ENCODE measurements around the gene LCOR.

The LCOR gene

DNA sequence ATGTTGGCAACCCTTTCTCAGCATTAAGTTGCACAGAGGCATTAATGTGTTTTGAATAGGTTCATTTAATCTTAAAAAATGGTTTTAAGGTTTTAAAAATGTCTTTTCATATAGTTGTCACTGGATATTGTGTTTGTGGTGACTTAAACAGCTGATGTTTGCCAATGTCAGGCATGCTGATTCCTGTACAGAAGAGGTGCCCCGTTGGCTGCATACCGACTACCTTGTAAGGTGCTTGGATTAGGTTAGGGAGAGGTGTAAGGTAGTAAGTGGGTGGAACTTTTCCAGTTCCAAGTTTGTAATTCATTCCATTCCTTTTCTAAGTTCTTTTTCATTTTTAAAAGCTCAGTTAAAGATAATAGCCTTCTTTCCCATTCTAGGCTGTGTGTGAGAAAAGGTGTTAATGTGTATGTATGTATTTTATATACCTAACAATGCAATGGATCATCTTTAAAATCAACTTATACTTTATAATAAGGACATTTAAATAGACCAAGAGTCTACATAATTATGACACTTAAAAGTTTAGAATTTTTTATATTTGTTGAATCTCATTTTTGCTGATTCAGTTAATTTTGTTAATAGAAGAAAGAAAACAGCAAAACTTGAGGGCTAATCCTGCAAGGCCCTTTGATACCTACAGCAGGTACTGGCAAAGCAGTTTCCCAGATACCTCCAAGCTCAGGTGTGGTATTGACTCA, 155.2 kb downstream of the LCOR start:
- DNase-seq (ENCODE audit: low spot score): no peak

DNA sequence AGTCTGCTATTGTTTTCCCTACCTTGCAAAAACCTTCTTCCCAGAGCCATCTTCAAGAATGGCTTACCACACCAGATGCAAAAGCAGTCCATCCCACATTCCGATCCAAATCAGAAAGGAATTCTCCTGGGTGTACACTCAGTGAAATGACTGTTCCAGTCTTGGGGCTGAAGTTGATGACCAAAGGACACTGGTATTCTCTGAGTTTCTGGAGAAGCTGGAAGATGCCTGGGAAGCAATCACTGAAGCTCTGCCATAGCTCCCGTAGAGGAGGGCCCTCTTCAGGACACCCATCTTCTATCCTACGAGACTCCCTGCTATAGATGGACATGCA, 155.7 kb downstream of the LCOR start:
- DNase-seq (ENCODE audit: low spot score): no peak

DNA sequence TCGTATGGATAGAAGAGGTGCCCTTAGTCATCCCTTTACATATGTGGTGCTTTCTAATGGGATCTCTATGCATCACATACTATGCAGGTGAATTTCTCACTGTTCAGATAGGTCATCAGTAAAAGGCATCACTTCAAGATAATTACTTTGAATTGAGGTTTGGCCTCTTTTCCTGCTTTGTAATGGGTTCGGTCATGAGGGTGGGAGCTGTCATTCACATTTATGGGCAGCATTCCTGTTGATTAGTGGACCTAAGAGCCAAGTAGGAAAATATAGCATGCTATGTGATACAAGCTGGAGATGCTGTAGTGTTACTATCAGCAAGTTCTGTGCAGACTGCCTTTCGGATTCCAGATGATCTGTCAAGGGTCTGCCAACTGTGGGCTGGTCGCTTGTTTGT, 156.3 kb downstream of the LCOR start:
- no peak for DNase-seq (ENCODE audit: low spot score)

DNA sequence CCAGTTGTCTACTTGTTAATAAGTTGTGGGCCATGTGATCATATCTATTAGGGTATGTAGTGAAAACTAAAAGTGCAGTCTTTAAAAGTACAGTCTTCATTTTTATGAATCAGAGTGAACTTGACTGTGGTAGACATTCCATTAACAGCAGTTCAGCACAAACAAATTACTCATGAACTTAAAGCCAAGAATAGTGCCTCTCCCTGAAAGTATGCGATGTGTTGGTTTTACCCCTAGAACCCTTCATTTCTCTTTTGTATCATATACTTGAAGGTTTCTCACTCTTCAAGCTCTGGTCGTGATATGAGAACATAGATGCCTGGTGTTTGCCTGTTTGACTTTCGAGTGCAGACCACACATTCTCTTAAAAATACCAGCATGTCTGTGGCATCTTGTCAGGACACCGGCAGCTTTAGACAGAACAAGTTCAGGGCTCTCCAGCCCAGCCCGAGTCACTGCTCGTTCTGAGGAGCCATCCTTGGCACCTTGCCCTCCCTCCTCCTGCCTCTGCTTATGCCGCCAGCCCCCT, 159.3 kb downstream of the LCOR start:
- DNase-seq (ENCODE audit: low spot score): no peak

DNA sequence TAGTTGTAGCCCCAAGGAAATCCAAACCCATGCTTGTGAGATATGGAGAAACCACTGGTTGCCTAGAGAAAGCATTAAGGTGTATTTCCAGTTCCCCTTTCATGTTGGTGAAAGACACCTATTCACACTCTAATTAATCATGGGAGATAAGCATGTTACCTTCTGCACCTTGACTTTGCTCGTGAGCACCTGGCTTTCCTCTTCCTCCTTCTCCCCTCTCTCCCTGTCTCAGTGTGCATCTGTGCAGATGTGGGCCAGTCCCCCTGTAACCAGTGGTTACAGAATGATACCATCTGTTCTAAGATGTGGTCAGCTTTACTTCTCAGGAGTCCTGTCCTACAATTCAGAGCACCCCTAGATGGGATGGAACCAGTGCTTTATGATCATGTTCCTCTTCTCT, 160.6 kb downstream of the LCOR start:
- DNase-seq (ENCODE audit: low spot score): no peak

DNA sequence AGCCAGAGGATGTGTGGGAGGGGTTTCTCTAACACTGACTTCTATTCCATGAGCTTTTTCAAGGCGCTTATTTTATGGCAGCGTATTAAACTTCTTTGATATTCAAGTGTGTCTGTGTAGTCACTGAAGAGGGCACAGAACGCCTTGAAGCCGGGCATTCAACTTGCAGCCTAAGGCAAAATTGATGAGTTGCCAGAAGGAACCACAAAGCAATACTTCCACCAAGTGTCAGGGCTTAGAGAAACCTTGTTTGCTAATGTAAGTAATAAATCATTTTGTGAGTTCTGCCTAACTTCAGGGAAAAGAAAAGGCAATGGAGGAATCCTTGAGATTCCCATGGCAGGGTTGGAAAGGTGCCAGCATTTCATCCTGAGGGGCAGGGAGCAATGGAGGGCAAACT, 163.8 kb downstream of the LCOR start:
- no peak for DNase-seq (ENCODE audit: low spot score)

DNA sequence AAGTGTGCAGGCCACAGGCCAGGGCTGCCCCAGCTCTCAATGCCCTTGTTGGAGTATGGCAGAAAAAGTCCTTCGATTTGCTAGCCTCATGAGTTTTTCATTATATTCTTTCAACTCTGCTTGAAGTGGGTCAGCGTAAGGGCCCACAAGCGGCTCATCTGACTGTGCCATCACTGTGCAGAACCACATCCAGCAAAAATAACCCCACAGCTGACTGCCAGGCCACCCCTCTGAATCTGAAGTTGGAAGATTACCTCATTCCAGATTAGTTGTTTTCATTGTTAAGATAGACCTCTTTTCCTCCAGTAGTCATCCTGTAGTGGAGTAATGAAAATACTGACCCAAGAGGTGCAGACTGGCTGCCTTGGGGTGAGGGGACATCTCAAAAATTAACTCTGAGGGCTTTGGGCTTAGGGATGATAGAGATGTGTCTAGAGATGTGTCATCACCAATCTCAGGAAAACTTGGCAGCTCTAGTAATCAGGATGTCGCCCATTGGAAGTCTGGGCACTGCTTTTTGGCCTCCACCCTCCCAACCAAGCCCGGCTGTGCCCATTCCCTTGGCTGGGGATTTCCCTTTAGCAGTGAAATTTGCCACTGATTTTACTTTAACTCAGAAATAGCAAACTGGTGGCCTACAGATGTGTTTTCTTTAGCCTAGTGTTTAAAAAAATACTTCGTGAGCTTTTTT, 164.3 kb downstream of the LCOR start:
- DNase-seq (ENCODE audit: low spot score): no peak

DNA sequence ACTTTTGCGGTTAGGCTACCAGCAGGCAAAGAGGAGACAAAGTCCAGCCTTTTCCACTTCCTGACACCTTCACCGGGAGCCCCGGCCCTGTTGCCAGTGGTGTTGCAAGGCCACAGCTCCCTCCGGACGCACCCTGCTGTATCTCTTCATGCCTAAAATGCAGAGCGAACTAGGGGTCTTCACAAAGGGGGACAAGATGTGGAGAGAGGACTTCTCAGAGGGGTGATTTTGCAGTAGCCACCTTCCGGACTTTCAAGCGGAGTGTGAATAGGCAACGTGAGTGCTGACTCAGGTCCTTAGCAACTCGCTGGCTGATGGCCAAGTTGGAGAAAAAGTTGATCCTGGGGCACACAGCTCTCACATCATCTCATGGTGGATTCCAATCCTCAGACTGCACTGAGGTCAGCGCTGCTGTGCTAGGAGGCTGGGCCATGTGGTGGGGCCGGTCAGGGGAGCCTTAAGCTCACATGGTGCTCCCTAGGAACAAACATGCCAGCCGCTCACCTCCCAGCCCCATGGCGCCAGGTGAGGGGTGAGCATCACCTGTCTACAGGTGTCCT, 166.3 kb downstream of the LCOR start:
- no peak for DNase-seq (ENCODE audit: low spot score)

DNA sequence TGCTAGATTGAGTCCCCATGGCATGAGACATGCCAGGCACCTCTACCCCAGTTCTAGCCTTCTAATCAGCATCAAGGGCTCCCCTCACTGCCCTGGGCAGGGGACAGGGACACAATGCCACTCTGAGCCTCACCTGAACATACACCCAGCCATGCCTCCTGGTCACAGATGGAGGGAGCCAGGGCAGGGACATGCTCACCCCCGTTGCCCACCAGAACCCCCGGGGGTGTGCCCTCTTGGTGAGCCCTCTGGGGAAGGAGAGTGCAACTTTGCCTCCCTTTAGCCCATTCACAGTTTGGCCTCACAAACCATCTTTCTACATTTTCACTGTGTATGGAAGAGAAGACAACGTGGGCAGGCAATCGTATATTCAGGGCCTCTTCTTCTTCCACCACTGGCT, 167.2 kb downstream of the LCOR start:
- DNase-seq (ENCODE audit: low spot score): no peak

DNA sequence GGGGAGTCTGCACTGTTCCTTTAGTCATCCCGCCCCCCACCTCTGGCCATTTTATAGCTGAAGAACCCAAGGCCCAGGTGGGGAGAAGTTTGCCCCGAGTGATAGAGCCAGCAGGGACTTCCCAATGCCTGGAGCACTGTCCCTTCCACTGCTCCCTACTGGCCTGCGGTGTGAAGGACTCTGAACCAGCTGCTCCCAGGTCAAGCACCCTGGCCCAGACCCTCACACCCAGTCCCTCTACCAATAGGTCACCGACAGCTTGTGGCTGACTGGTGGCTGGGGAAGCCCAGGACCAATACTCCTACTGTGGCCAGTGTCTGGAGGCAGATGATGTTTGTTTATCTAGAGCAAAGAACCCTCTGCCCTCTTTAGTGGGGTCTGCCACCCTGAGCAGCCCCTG, 167.9 kb downstream of the LCOR start:
- DNase-seq (ENCODE audit: low spot score): no peak

DNA sequence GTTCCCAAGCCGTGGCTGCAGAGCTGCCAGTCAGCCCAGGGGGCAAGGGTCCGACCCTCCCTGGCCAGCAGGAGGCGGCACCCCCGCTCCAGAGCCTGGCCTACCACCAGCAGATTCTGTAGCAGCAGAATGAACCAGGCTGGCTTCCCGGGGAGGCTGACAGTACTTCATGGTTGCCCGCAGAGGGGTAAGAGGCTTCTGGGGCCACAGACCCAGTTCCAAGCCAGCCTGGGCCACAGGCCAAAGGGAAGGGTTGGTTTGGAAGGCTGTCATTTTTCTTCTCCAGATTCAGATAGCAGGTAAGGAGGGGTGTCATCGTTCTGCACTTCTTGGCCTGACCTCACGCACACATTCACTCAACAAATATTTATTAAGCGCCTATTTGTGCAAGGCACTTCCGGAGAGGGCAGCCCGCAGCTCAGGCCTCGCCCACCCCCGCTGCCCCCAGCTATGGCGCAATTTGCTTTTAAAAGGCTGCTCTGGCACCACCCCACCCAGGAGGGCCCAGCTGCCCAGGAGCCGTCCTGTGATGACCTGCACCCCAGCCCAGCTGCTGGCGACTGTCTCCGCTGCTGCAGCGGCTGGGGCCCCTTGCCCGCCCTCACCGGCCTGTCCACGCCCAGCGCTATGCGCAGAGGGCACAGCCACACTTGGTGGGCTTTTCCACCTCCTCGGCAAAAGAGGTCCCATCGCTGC, 168.5 kb downstream of the LCOR start:
- no peak for DNase-seq (ENCODE audit: low spot score)

DNA sequence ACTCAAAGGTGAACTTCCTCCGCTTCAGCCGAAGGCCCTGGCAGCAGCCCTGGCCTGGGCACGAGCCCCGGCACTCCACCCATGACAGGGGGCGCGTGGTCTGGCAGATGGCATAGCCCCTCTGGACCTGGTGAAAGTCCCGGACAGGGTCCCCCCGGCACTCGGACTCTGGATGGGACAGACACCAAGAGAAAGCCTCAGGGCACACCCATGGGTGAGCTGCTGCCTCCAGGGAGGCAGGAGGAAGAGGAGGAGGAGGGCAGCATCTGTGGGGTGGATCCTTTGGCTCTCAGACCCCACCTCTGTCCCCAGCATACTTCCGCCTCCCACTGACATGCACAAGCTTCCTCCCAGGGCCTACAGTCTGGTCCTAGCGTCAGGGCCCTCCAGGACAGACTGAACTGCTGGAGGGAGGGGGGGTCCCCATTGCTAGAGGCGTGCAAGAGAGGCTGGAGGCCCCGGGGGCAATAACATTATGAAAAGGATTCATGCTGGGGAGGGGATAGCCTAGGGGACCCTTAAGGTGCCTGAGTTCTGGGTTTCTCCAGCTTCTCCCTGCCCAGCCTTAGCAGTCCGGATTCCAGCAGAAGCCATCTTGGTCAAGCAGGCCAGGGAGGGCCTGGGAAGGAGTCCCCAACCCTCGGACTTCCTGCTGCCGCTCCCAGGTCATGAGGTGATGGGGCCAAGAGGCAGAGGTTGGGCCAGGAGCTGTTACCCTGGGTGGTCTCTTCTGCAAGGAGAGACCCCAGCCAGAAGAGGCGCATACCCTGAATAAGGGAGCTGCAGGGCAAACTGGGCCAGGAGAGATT, 169.3 kb downstream of the LCOR start:
- DNase-seq (ENCODE audit: low spot score): no peak

DNA sequence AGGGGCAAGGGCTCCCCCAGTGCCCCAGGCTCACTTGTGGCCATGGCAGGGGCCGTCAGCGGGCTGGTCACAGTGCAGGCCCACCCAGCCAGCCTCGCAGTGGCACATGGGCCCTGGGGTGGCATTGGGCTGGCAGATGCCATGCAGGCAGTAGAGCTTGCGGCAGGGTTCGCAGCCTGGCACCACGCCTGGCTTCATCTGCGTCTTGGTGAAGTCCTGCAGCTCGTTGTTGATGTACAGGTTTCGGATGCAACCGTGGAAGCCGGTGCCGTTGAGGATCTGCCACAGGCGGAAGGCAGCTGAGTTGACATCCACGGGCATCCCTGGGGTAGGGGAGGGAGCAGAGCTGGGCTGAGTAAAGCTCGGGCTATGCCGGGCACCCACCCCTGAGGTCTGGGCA, 170.6 kb downstream of the LCOR start:
- DNase-seq (ENCODE audit: low spot score): no peak

DNA sequence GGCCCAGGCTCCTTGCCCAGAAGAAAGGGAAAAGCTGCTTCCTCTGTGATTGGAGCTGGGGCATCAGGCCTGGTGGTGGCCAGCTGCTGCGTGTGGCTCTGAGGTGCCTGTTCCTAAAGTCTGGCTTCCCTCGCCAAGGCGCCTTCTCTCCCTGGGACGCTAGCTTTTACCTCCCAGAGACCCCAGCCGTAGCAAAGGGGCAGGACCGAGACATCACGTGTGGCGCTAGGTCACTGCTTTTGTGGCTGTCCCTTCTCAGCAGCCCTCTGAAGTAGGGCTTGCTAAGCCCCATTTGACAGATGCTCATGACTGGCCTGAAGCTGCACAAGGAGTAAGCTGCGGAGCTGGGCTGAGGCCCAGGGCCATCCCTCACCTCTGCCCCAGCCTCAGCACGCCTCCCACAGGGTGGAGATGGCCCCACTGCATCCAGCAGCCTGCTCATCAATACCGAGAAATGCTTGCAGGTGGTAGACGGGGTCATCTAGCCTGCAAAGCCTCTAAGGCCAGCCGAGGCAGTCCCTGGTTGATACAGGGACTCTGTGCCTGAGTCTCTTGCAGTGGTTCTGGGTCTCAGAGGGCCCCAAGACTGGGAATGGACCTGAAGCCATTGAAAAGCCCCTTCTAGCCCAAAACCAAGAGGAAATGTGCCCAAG, 171.2 kb downstream of the LCOR start:
- DNase-seq (ENCODE audit: low spot score): no peak

DNA sequence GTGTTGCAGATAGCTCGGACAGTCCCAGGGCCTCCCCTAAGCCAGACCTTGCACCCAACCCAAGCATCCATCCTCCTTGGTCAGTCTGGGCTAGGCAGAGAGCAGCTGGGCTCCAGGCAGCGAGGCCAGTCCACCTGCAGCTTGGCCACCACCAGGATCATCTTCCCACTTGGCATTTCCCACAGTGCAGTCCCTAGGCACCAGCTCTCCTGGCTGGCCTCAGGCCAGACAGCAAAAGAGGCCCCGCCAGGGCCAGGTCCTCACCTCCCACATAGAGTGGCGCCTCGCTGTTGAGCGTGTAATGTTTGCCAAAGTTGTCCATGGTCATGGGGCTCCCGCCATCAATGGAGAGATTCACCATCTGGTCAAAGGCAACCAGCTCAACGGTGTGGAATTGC, 171.7 kb downstream of the LCOR start:
- DNase-seq (ENCODE audit: low spot score): no peak

DNA sequence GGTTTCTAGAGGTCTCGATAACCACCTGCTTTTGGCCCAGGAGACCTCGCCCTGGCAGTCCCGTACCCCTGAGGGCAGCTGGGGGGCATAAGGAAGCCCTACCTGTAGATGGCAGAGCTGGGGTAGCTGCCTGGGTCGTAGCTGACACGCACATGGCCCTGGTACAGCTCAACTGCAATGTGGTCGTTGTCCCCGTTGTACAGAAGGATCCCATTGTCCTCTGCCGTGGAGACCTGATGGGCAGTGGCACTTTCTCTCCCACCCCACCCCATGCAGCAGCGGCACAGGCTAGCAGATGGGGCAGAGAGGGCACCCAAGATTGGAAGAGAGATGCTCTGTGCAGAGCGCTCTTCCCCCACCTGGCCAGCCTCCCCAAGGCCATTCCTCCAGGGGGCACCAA, 172.5 kb downstream of the LCOR start:
- DNase-seq (ENCODE audit: low spot score): no peak

DNA sequence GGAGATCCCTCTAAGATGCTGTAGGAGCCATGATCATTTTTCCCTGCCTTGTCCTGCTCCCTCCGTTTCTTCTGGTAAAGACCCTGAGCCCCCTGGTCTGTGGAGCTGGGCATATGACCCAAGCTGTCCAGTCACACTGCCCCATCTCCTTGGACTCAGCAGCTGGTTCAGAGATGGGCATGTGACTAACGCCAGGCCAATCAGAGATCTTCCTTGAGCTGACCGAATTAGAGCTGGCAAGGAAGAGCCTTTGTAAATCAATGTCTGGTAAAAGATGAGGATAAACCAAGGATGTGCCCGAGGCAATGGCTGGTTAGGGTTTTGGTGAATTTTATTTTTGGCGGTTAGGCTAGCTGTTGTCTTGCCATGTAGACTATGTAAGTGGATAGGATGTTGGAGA, 173.3 kb downstream of the LCOR start:
- DNase-seq (ENCODE audit: low spot score): no peak

DNA sequence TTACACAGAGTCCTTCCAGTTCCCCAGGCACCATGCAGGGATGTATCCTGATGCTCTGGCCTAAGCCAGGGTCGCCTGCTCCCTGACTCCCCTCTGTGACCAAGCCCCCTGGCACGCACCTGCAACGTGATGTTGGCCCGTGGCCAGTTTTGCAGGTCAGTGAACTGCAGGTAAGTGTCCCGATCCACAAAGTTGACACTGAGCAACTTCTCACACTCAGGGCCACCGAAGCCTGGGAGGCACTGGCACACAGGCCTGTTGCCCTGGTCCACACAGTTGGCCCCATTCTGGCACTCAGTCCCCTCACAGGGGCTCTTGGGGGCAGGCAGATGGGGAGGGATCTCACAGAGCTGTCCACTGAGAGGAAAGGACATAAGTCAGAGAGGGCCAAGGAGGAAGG, 174.3 kb downstream of the LCOR start:
- no peak for DNase-seq (ENCODE audit: low spot score)

DNA sequence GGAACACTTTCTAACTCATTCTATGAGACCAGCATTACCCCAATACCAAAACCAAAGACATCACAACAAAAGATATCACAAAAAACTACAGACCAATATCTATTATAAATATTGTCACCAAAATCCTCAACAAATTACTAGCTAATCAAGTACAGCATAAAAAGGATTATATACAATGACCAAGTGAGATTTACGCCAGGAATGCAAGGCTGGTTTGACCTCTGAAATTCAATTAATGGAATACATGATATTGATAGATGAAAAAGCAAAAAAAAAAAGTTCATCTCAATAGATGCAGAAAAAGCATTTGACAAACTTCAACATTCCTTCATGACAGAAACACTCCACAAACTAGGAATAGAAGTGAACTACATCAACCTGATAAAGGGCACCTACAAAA, 175.3 kb downstream of the LCOR start:
- no peak for DNase-seq (ENCODE audit: low spot score)

DNA sequence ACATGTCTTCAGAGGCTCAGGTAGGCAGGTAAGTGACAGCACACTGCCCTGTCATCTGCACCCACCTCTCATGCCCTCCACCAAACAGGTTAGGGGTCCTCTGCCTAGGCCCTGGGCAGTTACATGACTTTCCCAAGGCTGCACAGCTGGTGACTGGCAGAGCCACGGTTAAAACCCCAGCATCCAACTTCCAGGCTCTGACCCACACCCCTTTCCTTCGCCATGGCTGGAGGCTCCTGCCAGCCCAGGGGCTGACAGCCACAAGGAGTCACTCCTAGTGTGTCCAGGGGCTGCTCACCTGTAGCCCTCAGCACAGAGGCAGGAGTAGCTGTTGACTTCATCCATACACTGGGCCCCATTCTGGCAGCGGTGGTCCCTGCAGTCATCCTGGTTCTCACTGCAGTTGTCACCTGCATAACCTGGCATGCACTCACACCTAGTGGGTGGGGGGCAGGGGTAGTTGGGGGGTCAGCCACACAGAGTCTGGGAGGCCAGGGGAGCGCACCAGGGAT, 178.7 kb downstream of the LCOR start:
- no peak for DNase-seq (ENCODE audit: low spot score)

DNA sequence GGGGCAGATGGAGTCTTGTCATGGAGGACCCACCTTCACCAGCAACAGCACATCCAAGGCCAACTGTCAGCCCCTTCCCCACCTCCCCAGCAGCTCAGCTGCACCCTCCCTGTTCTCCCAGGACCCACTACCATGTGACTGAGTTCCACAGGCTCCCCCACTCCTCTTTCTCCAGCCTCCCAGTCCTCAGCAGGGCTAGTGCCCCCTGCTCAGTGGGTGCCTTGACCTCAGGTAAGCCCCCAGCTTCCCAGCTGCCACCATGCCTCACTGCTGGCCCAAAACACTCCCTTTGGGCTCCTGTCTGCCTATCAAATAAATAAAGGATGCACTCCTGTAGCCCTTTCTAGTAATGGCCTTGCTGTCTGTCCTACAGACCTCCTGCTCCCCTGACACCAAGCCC, 179.3 kb downstream of the LCOR start:
- no peak for DNase-seq (ENCODE audit: low spot score)

All from hematopoietic multipotent progenitor cell treated with erythropoietin and hydrocortisone succinate and interleukin-3 and kit ligand, for 17 days (in vitro differentiated cells).